ENCODE results near the gene S100A1.
"Not testable (repeated sequence)": the region's sequence is repeated elsewhere in the genome, so short reads cannot be mapped to it uniquely, and the experiment has no call there.

Gene S100A1

GRCh38 chr1:153659175-153659534 is 30.9 kb downstream of the S100A1 start:
- no peak for TF ChIP-seq CTCF (IDR thresholded peaks at IDR 0.05; ENCODE audit: low read depth, low read length)
- H3K4me3 ChIP-seq (ENCODE audit: low read depth, low read length) = peak overlapping the region; percentile 89

- H3K4me3 ChIP-seq (ENCODE audit: low read depth, low read length) = peak overlapping the region; percentile 89
- TF ChIP-seq CTCF (IDR thresholded peaks at IDR 0.05; ENCODE audit: low read depth, low read length) = no peak
Measured at GRCh38 chr1:153659656-153660055, 31.4 kb downstream of the S100A1 start.

- no peak for TF ChIP-seq CTCF (IDR thresholded peaks at IDR 0.05; ENCODE audit: low read depth, low read length)
- H3K4me3 ChIP-seq (ENCODE audit: low read depth, low read length) = no peak overlapping the region
Measured at GRCh38 chr1:153661111-153661708, 33.0 kb downstream of the S100A1 start.

GRCh38 chr1:153662269-153662668 is 34.0 kb downstream of the S100A1 start:
- no peak overlapping the region for H3K4me3 ChIP-seq (ENCODE audit: low read depth, low read length)
- TF ChIP-seq CTCF (IDR thresholded peaks at IDR 0.05; ENCODE audit: low read depth, low read length) = no peak

GRCh38 chr1:153663211-153663610 is 35.0 kb downstream of the S100A1 start:
- TF ChIP-seq CTCF (IDR thresholded peaks at IDR 0.05; ENCODE audit: low read depth, low read length) = no peak
- no peak overlapping the region for H3K4me3 ChIP-seq (ENCODE audit: low read depth, low read length)

- TF ChIP-seq CTCF (IDR thresholded peaks at IDR 0.05; ENCODE audit: low read depth, low read length) = no peak
- no peak overlapping the region for H3K4me3 ChIP-seq (ENCODE audit: low read depth, low read length)
Measured at GRCh38 chr1:153667439-153667838, 39.2 kb downstream of the S100A1 start.

GRCh38 chr1:153668672-153669071 is 40.4 kb downstream of the S100A1 start:
- not testable (repeated sequence) for H3K4me3 ChIP-seq (ENCODE audit: low read depth, low read length)

- peak overlapping the region; percentile 80 for H3K4me3 ChIP-seq (ENCODE audit: low read depth, low read length)
- TF ChIP-seq CTCF (IDR thresholded peaks at IDR 0.05; ENCODE audit: low read depth, low read length) = no peak
Measured at GRCh38 chr1:153669606-153670005, 41.4 kb downstream of the S100A1 start.
